Pancreas (tissue), 10 donors: ENCODE measurements around the gene ZNF426. TPM values are rescaled to one million over a fixed set of nuclear protein-coding genes. Genes with fewer than 3 reads are reported as not detected.

ENCODE experiments used
- ATAC-seq, 4 donors: fragments of 200-7000 bp; cut with Tn5 transposase; one replicate each; pipeline versions ENCODE4 v1.8.0 to v1.9.1; 2020; ENCODE audit warnings: mild to moderate bottlenecking in 4 of 4, moderate library complexity in 4 of 4
- DNase-seq, 6 donors: peaks; one replicate each; pipeline ENCODE4 v3.0.0-alpha.2; 2020
- FAIRE-seq: peaks from 2 replicates; lab custom pipeline; 2012; peaks lifted over from hg19 to GRCh38; lab: Jason Lieb, UNC
- H3K27ac ChIP-seq, 4 donors: fragments of 200-600 bp; sonication (generic); 1 replicate in 3 of 4; 2 replicates in 1 of 4; pipeline versions ENCODE4 v1.5.0 to v1.8.0; 2020
- H3K27me3 ChIP-seq, 4 donors: fragments of 200-600 bp; one replicate each; pipeline ENCODE4 v1.8.0; 2021
- H3K36me3 ChIP-seq, 3 donors: fragments of 200-600 bp; sonication (generic) in 1 of 3; one replicate each; pipeline versions ENCODE4 v1.5.0 to v1.8.0; 2020 to 2021
- H3K4me1 ChIP-seq, 3 donors: fragments of 200-600 bp; one replicate each; pipeline ENCODE4 v1.8.0; 2021
- H3K4me3 ChIP-seq, 4 donors: fragments of 200-600 bp; sonication (generic) in 2 of 4; one replicate each; pipeline versions ENCODE4 v1.5.0 to v1.8.0; 2020 to 2021
- H3K9me3 ChIP-seq, 4 donors: fragments of 200-600 bp; one replicate each; pipeline ENCODE4 v1.8.0; 2021
- WGBS, 2 donors: extraction: QIAGEN DNeasy Blood & Tissue Kit; methylation state at CpG; one replicate each; pipeline ENCODE4 v1.1.7; 2013; 5-methylcytosine and 5-hydroxymethylcytosine counted together
- intact Hi-C, 3 donors: fragments of 100-400 bp; cut with DNase I; formaldehyde crosslinking; loops; one replicate each; pipeline versions ENCODE4 v1.11.1 to v1.14.2; 2022
- polyA plus RNA-seq, 2 donors: library from polyadenylated mRNA; stranded (reverse); fragments of 200-250 nt; gene quantifications; one replicate each; pipeline ENCODE4 v1.2.3, GENCODE V29; 2013
- total RNA-seq, 6 donors: library from RNA; stranded (reverse); fragmentation: NEBNext Ultra II Directional in 4 of 6; extraction: Animal tissue kit (Norgen Biotek cat#: 25700) in 4 of 6; gene quantifications; one replicate each; pipeline versions ENCODE4 v1.2.1 to v1.2.4, GENCODE V29; 2021 to 2023
- TF ChIP-seq, protein P1 (sequence below), 4 donors: fragments of 200-600 bp; sonication (generic) in 3 of 4; IDR thresholded peaks; one replicate each; pipeline versions ENCODE4 v1.5.0 to v1.8.0; 2021; ENCODE audit warnings: antibody characterized with exemption in 4 of 4
- donor health status: healthy with polysubstance abuse.
- donor health status: DM: no; HTN: no; CAD: no; lungs with moderate emphysema.
- donor health status: DM: no; HTN: no; CAD: no.
- donor health status: control.
- donor health status: control.
- donor health status: Bipolar disorder and iron deficiency.
- donor health status: DM: yes; HTN: yes; CAD: no.
- donor health status: DM: no; HTN: no; CAD: no.
- donor health status: DM: no; HTN: no; CAD: no.
- donor health status: DM: yes; HTN: yes; CAD: no.

The ZNF426 gene
- total and polyA plus RNA-seq, 8 donors = 1.8 to 10.4 (median 5.2) TPM

DNA sequence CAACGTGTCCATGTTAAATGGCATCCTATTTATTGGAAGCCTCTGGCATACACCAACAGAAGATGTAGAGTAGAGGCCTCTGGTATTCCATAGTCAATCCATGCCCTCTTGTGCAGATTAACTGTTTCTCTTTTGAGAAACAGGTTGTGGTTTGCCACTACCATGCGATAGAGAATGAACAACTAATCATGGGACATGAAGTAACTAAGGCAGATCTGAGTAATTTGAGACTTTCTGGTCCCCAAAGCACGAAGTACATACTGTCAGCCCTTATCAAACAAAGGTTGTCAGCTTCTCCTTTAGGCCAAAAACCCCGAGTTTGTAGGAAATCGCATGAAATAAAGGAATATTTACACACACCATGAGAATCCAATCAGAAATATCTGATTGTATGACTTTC lies 42.3 kb upstream of the ZNF426 start:
- peaks cover 0 to 2% (median 0%) of the 10 kb centered on the region in 3 donors for H3K4me1 ChIP-seq
- H3K4me3 ChIP-seq = no peak overlapping the region
- TF ChIP-seq, protein P1, sequence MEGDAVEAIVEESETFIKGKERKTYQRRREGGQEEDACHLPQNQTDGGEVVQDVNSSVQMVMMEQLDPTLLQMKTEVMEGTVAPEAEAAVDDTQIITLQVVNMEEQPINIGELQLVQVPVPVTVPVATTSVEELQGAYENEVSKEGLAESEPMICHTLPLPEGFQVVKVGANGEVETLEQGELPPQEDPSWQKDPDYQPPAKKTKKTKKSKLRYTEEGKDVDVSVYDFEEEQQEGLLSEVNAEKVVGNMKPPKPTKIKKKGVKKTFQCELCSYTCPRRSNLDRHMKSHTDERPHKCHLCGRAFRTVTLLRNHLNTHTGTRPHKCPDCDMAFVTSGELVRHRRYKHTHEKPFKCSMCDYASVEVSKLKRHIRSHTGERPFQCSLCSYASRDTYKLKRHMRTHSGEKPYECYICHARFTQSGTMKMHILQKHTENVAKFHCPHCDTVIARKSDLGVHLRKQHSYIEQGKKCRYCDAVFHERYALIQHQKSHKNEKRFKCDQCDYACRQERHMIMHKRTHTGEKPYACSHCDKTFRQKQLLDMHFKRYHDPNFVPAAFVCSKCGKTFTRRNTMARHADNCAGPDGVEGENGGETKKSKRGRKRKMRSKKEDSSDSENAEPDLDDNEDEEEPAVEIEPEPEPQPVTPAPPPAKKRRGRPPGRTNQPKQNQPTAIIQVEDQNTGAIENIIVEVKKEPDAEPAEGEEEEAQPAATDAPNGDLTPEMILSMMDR (IDR thresholded peaks at IDR 0.05) = no peak
- no peaks in the 10 kb centered on the region for H3K9me3 ChIP-seq
- no peak overlapping the region for H3K27ac ChIP-seq
- H3K27me3 ChIP-seq = no peaks in the 10 kb centered on the region
- peaks cover 0 to 5% (median 0%) of the 10 kb centered on the region in 3 donors for H3K36me3 ChIP-seq
- FAIRE-seq (no peak), DNase-seq (no peak), ATAC-seq (no peak)
- intact Hi-C loops = no loop called here
- 87 to 88% methylated on average over 5 of the region's 5 CpGs for WGBS, 2 donors

DNA sequence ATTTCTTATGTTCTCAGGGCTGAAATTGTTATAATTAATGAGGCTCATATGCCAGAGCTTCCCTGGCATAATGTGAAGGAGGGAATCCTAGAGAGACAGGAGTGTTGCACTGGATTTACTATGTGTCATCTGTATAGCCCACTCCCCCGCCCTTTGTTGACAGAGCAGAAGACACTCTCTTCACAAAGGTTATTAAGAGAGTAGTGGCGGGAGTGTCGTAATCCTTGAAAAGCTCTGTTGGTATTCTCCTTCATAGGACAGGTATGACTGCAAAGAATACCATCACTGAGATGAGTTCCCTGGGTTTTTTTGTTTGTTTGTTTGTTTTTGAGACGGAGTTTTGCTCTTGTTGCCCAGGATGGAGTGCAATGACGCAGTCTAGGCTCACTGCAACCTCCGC lies 31.8 kb upstream of the ZNF426 start:
- intact Hi-C loops = no loop called here
- 97 to 98% methylated on average over 6 of the region's 6 CpGs for WGBS, 2 donors
- Histone ChIP-seq H3K27ac (no peak overlapping the region), H3K4me3 (no peak overlapping the region), H3K36me3 (peaks cover 22 to 39% (median 29%) of the 10 kb centered on the region in 3 donors), H3K9me3 (peaks cover 0 to 4% (median 1%) of the 10 kb centered on the region in 4 donors), H3K4me1 (no peaks in the 10 kb centered on the region), H3K27me3 (no peaks in the 10 kb centered on the region)
- TF ChIP-seq, protein P1 (IDR thresholded peaks at IDR 0.05) = no peak
- DNase-seq (no peak), ATAC-seq (no peak), FAIRE-seq (no peak)

DNA sequence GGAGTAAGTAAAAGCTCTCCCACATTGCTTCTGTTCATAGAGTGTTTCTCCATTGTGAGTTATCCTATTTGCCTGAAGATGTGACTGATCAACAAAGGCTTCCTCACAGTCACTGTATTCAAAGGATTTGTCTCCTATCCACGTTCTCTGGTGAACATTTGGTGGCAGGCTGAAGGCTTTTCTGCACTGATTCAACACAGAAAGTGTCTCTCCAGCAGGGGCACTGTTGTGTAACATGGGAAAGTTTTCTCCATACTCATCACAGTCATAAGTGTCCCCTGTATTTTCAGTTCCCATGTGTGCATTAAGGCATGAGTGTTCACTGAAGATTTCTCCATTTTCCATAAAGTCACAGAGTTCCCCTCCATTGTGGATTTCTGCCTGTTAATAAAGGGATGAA lies 28.3 kb upstream of the ZNF426 start:
- Histone ChIP-seq H3K9me3 (peaks cover 0 to 10% (median 6%) of the 10 kb centered on the region in 4 donors), H3K36me3 (peaks cover 22 to 66% (median 29%) of the 10 kb centered on the region in 3 donors), H3K4me1 (no peaks in the 10 kb centered on the region), H3K4me3 (no peak overlapping the region), H3K27ac (no peak overlapping the region), H3K27me3 (no peaks in the 10 kb centered on the region)
- no peak for ATAC-seq
- FAIRE-seq = no peak
- TF ChIP-seq, protein P1 (IDR thresholded peaks at IDR 0.05) = no peak
- intact Hi-C loops = loop anchor here in 1 of 3 donors (10.0 kb wide), 1 partner anchor 212 kb away; no protein-coding TSS in a partner anchor
- DNase-seq = no peak
- WGBS, 2 donors = 98 to 100% methylated on average over 1 of the region's 1 CpG

DNA sequence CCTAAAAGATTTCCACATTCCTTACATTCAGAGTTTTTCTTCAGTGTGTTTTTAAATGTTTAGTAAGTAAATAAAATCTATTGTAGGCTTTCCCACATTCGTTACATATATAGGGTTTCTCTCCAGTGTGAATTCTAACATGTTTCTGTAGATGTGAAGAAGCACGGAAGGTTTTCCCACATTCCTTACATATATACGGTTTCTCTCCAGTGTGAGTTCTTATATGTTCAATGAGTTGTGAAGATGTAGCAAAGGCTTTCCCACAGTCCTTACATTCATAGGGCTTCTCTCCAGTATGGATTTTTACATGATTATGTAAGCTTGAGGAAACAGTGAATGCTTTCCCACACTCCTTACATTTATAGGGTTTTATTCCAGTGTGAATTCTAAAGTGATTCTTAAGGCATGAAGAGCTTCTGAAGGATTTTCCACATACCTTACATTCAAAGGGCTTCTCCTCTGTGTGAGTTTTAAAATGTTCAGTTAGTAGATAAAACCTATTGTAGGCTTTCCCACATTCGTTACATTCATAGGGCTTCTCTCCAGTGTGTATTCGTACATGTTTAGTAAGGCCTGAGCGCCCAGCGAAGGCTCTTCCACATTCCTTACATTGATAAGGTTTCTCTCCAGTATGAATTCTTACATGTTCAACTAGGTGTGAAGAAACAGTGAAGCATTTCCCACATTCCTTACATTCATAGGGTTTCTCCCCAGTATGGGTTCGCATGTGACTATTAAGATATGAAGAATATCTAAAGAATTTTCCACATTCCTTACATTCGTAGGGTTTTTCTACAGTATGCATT lies 27.7 kb upstream of the ZNF426 start:
- Histone ChIP-seq H3K4me3 (no peak overlapping the region), H3K9me3 (peaks cover 2 to 12% (median 7%) of the 10 kb centered on the region in 4 donors), H3K27ac (no peak overlapping the region), H3K27me3 (no peaks in the 10 kb centered on the region), H3K4me1 (no peaks in the 10 kb centered on the region), H3K36me3 (peaks cover 22 to 71% (median 34%) of the 10 kb centered on the region in 3 donors)
- WGBS, 2 donors = 97 to 98% methylated on average over 9 of the region's 9 CpGs
- DNase-seq = no peak
- FAIRE-seq = no peak
- intact Hi-C loops = loop anchor here in 1 of 3 donors (10.0 kb wide), 1 partner anchor 211 kb away; no protein-coding TSS in a partner anchor
- ATAC-seq = no peak
- TF ChIP-seq, protein P1 (IDR thresholded peaks at IDR 0.05) = no peak
